ENCODE results near the gene RHBDF1.

Gene RHBDF1

GRCh38 chr16:72561-73548 lies at the start of gene RHBDF1:
TSS of gene RHBDF1 (minus strand) at chr16:72631. CDS start at chr16:65015, 7,616 bp downstream.
- DNase-seq (ENCODE audit: low spot score) = no peak

- no peak for DNase-seq (ENCODE audit: low spot score)
Observed at GRCh38 chr16:120756-121155, 48.3 kb upstream of the RHBDF1 start.

GRCh38 chr16:119835-120491 lies 47.5 kb upstream of the RHBDF1 start:
- DNase-seq (ENCODE audit: low spot score) = no peak

- DNase-seq (ENCODE audit: low spot score) = no peak
Observed at GRCh38 chr16:119295-119694, 46.9 kb upstream of the RHBDF1 start.

- DNase-seq (ENCODE audit: low spot score) = no peak
Observed at GRCh38 chr16:118857-119256, 46.4 kb upstream of the RHBDF1 start.

GRCh38 chr16:117379-118365 lies 45.2 kb upstream of the RHBDF1 start:
- DNase-seq (ENCODE audit: low spot score) = peak; percentile 57

GRCh38 chr16:116015-116414 lies 43.6 kb upstream of the RHBDF1 start:
- DNase-seq (ENCODE audit: low spot score) = no peak

- no peak for DNase-seq (ENCODE audit: low spot score)
Observed at GRCh38 chr16:114327-114726, 41.9 kb upstream of the RHBDF1 start.

GRCh38 chr16:112153-112840 lies 39.9 kb upstream of the RHBDF1 start:
- no peak for DNase-seq (ENCODE audit: low spot score)

- peak; percentile 91 for DNase-seq (ENCODE audit: low spot score)
Observed at GRCh38 chr16:106623-107324, 34.3 kb upstream of the RHBDF1 start.

- DNase-seq (ENCODE audit: low spot score) = no peak
Observed at GRCh38 chr16:105521-105920, 33.1 kb upstream of the RHBDF1 start.

GRCh38 chr16:104928-105327 lies 32.5 kb upstream of the RHBDF1 start:
- DNase-seq (ENCODE audit: low spot score) = no peak

GRCh38 chr16:104355-104754 lies 31.9 kb upstream of the RHBDF1 start:
- DNase-seq (ENCODE audit: low spot score) = no peak

GRCh38 chr16:102060-102855 lies 29.8 kb upstream of the RHBDF1 start:
- peak; percentile 9 for DNase-seq (ENCODE audit: low spot score)

- DNase-seq (ENCODE audit: low spot score) = no peak
Observed at GRCh38 chr16:101586-101985, 29.2 kb upstream of the RHBDF1 start.

GRCh38 chr16:100989-101388 lies 28.6 kb upstream of the RHBDF1 start:
- DNase-seq (ENCODE audit: low spot score) = no peak

GRCh38 chr16:97822-98221 lies 25.4 kb upstream of the RHBDF1 start:
- DNase-seq (ENCODE audit: low spot score) = no peak

- DNase-seq (ENCODE audit: low spot score) = peak; percentile 79
Observed at GRCh38 chr16:96935-97381, 24.5 kb upstream of the RHBDF1 start.

- DNase-seq (ENCODE audit: low spot score) = no peak
Observed at GRCh38 chr16:94918-95265, 22.5 kb upstream of the RHBDF1 start.

All from cerebellar cortex (tissue), 1 donor.